SK-N-SH (cell line): ENCODE data around the gene AREG.

Source experiments
- CHD2 ChIP-seq: fragments of 150-350 bp; IDR thresholded peaks from 2 replicates; pipeline ENCODE4 v1.6.1; 2018; ENCODE audit warnings: low read length; ENCODE audit not compliant: partially characterized antibody
- CTCF ChIP-seq: fragments of 200-600 bp; sonication (generic); IDR thresholded peaks from 2 replicates; pipeline ENCODE4 v1.6.1; 2017; ENCODE audit warnings: antibody characterized with exemption, mild to moderate bottlenecking, moderate library complexity
- FOXJ3 ChIP-seq: sonication (generic); formaldehyde crosslinking; IDR thresholded peaks from 2 replicates; pipeline ENCODE4 v1.5.1; 2020; ENCODE audit warnings: mild to moderate bottlenecking, missing genetic modification reagents
- JUND ChIP-seq: IDR thresholded peaks from 2 replicates; pipeline ENCODE4 v1.4.0; 2012
- MAX ChIP-seq: IDR thresholded peaks from 2 replicates; pipeline ENCODE4 v1.4.0; 2012; ENCODE audit warnings: low read depth
- MXI1 ChIP-seq: IDR thresholded peaks from 2 replicates; pipeline ENCODE4 v1.6.1; 2012; ENCODE audit warnings: mild to moderate bottlenecking, low read depth, low read length, improper control_type of control experiment
- POLR2AphosphoS5 ChIP-seq: IDR thresholded peaks from 2 replicates; pipeline ENCODE4 v1.6.1; 2012; ENCODE audit warnings: low read depth, low read length
- RAD21 ChIP-seq: IDR thresholded peaks from 2 replicates; pipeline ENCODE4 v1.6.1; 2012; ENCODE audit warnings: mild to moderate bottlenecking, low read length
- RFX5 ChIP-seq: IDR thresholded peaks from 2 replicates; pipeline ENCODE4 v1.6.1; 2012; ENCODE audit warnings: mild to moderate bottlenecking, improper control_type of control experiment, low read length
- TAF1 ChIP-seq: IDR thresholded peaks from 2 replicates; pipeline ENCODE4 v1.6.1; 2012; ENCODE audit warnings: low read depth, mild to moderate bottlenecking, low read length, moderate library complexity, borderline replicate concordance
- TF ChIP-seq, protein P1 (sequence below): IDR thresholded peaks from 2 replicates; pipeline ENCODE4; 2012

DNA sequence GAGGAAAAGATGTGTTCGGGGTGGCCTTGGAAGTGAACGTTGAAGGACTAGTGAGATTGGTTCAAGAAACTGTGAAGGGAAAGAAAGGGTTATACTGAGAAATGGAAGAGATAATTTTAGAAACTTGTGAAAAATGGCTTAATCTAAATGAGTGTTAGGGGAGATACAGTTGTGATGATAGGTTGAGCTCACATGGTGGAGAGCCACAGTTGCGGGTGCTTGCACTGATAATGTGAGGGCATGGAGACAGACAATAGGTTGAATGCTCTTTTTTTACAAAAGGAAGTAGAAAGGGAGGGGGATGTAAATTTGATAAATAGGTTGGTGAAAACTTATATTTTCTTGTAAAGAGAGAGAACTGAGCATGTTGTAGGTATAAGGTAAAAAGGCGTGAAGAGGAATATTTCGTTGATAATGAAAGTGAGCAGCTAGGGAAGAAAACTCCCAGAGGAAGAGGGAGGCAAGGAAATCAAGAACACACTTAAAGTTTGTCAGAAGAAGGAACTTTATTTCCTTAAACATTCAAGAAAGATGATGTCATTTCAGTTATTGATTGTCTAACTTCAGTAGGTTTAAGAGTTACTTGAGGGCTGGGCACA lies 8.2 kb downstream of the AREG start:
- TF ChIP-seq POLR2AphosphoS5 (no peak), MAX (no peak), CTCF (no peak), CHD2 (no peak), MXI1 (no peak), JUND (no peak), FOXJ3 (no peak), RFX5 (no peak), TAF1 (no peak), RAD21 (no peak)
- TF ChIP-seq, protein P1, sequence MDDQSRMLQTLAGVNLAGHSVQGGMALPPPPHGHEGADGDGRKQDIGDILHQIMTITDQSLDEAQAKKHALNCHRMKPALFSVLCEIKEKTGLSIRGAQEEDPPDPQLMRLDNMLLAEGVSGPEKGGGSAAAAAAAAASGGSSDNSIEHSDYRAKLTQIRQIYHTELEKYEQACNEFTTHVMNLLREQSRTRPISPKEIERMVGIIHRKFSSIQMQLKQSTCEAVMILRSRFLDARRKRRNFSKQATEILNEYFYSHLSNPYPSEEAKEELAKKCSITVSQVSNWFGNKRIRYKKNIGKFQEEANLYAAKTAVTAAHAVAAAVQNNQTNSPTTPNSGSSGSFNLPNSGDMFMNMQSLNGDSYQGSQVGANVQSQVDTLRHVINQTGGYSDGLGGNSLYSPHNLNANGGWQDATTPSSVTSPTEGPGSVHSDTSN, result no peak
